ENCODE data around the gene BMERB1.
"Not testable (repeated sequence)": the region's sequence is repeated elsewhere in the genome, so short reads cannot be mapped to it uniquely, and the experiment has no call there.

The BMERB1 gene

DNA sequence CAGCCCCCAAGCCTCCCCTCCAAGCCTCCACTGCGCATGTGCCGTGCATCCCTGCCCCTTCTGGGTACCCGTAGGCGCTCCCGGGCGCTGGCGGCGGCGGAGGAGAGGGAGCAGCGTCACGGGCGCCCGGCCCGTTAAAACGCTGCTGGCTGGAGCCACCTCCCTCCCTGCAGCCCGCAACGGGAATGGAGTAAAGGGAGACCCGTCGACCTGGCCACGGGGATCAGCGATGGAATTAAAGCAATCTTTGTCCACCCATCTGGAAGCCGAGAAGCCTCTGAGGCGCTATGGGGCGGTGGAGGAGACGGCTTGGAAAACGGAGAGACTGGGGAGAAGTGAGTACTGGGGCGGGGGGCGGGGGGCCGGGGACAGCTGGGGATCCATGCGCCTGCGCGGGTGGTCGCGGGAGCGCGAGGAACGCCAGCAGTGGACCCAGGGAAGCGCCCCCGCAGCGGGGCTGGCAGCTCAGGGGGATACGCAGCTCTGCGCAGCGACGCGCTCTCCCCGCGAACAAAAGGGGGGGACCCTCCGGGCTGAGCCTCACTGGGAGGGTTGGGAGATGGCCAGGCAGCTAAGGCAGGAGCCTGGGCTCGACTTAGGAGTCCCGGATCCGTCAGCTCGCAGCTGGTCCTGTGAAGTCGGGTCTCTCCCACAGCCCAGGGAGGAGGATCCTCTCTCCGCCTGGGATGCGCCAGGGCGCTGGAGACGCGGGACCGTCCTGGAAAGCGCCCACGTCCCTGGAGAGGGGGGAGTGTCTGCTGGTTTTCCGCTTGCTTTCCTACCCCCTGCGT, at the start of gene BMERB1:
TSS of gene BMERB1 (plus strand) at position 164 of the 791 bp plus-strand sequence. CDS start at position 230, 66 bp downstream.
- DNase-seq (ENCODE audit: low read depth, low spot score) = peak; percentile 95

DNA sequence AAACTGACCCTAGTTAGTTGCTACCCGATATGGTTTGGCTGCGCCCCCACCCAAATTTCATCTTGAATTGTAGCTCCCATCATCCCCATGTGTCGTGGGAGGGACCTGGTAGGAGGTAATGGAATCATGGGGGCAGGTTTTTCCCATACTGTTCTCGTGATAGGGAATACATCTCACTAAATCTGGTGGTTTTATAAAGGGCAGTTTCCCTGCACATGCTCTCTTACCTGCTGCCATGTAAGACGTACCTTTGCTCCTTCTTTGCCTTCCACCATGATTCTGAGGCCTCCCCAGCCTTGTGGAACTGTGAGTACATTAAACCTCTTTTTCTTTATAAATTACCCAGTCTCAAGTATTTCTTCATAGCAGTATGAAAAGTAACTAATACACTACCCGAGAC, 46.3 kb upstream of the BMERB1 start:
- not testable (repeated sequence) for DNase-seq (ENCODE audit: low read depth, low spot score)

DNA sequence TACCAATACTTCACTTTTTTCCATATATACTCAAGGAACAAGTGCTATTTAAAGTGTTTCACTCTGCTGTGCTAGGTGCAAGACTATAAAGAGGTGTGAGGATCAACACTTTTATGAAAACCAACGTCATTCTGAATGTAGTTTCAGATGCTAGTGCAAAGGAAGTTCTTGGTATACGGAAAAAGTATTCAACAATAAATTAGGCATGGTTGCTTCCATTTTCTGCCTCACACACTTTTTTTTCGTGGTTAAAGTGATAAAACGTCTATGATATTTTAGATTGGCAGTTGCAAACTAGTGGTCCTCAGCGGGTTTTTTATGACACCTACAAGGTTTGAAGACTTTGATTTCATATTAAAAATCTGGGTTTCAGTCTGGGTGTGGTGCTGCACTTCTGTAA, 44.5 kb upstream of the BMERB1 start:
- DNase-seq (ENCODE audit: low read depth, low spot score) = not testable (repeated sequence)

DNA sequence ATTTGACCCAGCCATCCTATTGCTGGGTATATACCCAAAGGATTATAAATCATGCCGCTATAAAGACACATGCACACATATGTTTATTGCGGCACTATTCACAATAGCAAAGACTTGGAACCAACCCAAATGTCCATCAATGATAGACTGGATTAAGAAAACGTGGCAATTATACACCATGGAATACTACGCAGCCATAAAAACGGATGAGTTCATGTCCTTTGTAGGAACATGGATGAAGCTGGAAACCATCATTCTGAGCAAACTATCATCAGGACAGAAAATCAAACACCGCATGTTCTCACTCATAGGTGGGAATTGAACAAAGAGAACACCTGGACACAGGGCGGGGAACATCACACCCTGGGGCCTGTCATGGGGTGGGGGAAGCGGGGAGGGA, 41.4 kb upstream of the BMERB1 start:
- not testable (repeated sequence) for DNase-seq (ENCODE audit: low read depth, low spot score)

- DNase-seq (ENCODE audit: low read depth, low spot score) = peak; percentile 47
Measured at GRCh38 chr16:15395631-15396508, 38.5 kb upstream of the BMERB1 start, which contains the start of gene MPV17L. Gene MPV17L (plus strand): TSS chr16:15395754. CDS start chr16:15395898, 144 bp downstream.

- DNase-seq (ENCODE audit: low read depth, low spot score) = not testable (repeated sequence)
Measured at GRCh38 chr16:15396509-15396829, 37.9 kb upstream of the BMERB1 start.

GRCh38 chr16:15396948-15397594, 37.3 kb upstream of the BMERB1 start:
- no peak for DNase-seq (ENCODE audit: low read depth, low spot score)

DNA sequence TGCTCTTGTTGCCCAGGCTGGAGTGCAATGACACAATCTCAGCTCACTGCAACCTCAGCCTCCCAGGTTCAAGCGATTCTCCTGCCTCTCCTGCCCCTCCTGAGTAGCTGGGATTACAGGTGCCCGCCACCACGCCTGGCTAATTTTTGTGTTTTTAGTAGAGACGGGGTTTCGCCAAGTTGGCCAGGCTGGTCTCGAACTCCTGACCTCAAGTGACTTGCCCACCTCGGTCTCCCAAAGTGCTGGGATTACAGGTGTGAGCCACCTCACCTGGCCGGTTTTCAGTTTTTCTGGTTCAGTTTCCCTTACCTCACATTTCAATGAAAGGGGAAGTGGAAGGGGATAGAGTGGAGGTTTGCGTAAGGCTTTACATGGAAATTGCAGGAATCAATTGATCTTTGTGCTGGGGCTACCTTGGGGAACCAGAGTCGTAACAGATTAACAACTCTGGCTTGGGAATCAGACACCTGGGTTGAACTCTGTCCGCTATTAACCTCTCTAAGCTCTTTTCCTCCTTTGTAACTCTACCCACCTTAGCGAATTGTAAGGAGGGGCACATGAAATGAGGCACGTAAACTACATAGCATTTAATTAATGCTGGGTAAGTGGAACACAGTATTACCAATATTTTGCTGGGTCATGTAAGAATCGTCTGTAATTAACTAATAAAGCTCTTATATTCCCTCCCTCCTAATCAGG, 35.6 kb upstream of the BMERB1 start:
- no peak for DNase-seq (ENCODE audit: low read depth, low spot score)

GRCh38 chr16:15399317-15399716, 35.1 kb upstream of the BMERB1 start:
- no peak for DNase-seq (ENCODE audit: low read depth, low spot score)

DNA sequence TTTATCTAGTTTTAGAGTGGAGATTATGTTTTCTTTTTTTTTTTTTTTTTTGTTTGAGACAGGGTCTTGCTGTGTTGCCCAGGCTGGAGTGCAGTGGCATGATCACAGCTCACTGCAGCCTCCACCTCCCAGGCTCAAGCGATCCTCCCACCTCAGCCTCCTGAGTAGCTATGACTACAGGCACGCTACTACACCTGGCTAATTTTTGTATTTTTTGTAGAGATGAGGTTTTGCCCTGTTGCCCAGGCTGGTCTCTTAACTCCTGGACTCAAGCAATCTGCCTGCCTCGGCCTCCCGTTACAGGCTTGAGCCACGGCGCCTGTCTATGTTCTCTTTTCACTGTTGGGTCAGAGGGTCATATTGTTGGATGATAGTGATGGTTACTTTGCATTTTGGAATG, 34.1 kb upstream of the BMERB1 start:
- not testable (repeated sequence) for DNase-seq (ENCODE audit: low read depth, low spot score)

- no peak for DNase-seq (ENCODE audit: low read depth, low spot score)
Measured at GRCh38 chr16:15401972-15402371, 32.4 kb upstream of the BMERB1 start.

GRCh38 chr16:15403392-15403995, 30.9 kb upstream of the BMERB1 start:
- DNase-seq (ENCODE audit: low read depth, low spot score) = peak; percentile 18

- not testable (repeated sequence) for DNase-seq (ENCODE audit: low read depth, low spot score)
Measured at GRCh38 chr16:15404091-15404490, 30.3 kb upstream of the BMERB1 start.

DNA sequence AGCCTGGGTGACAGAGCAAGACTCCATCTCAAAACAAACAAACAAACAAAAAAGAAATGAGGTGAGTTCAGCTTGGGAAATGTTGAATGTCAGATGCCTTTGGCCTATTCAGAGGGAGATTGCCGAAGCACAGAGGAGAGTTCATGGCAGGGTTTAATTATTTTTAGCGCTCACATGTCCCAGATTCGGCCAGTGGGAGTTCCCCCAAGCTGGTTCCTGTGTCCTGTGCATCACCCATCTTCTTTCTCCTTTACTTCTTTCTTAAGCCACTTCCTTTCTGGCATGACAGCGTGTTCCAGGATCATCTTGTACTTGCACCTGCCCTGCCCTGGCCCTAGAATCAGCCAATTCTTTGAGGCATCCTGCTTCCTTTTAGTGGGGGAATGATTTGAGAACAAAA, 29.6 kb upstream of the BMERB1 start:
- DNase-seq (ENCODE audit: low read depth, low spot score) = no peak

DNA sequence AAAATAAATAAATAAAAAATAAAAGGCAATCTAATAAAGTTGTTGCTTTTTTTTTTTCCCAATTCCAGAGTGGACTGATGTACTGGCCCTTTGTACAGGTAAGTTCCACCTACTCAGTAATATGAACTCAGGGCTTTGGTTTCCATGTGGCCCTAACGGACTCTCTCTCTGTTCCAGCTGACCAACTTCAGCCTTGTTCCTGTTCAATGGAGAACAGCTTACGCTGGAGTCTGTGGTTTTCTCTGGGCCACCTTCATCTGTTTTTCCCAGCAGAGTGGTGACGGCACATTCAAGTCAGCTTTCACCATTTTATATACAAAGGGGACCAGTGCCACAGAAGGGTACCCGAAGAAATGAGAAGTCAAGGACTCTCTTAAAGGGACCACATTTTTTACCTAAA, 26.6 kb upstream of the BMERB1 start:
- DNase-seq (ENCODE audit: low read depth, low spot score) = not testable (repeated sequence)

DNA sequence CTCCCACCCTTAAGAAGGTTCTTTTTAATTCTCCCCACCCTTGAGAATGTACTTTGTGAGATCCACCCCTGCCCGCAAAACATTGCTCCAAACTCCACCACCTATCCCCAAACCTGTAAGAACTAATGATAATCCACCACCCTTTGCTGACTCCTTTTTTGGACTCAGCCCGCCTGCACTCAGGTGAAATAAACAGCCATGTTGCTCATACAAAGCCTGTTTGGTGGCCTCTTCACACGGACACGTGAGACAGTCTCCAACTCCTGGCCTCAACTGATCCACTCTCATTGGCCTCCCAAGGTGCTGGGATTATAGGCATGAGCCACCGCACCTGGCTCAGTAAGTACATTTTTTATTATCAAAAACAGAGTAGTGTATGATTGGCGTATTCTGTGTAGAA, 24.9 kb upstream of the BMERB1 start:
- DNase-seq (ENCODE audit: low read depth, low spot score) = not testable (repeated sequence)

- DNase-seq (ENCODE audit: low read depth, low spot score) = peak; percentile 10
Measured at GRCh38 chr16:15415511-15415985, 18.8 kb upstream of the BMERB1 start.

- DNase-seq (ENCODE audit: low read depth, low spot score) = no peak
Measured at GRCh38 chr16:15417197-15417596, 17.2 kb upstream of the BMERB1 start.

DNA sequence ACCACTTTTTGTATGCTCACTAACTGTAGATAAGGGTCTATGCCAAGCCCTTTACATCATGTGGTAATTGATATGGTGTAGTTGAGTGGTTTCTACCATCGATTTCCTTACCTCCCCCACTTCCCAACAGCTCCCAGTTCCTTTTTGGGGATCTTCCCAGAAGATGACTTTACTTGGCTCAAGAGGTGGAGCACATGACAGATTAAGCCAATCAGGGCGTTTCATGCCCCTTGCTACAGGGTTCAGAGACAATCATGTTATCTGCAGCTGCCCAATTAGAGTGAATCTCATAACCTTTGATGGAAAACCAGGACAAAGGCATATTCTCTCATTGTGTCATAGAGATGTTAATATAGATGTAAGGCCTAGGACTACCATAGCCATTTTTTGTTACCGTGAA, 16.2 kb upstream of the BMERB1 start:
- no peak for DNase-seq (ENCODE audit: low read depth, low spot score)

- DNase-seq (ENCODE audit: low read depth, low spot score) = not testable (repeated sequence)
Measured at GRCh38 chr16:15421696-15422095, 12.7 kb upstream of the BMERB1 start.

DNA sequence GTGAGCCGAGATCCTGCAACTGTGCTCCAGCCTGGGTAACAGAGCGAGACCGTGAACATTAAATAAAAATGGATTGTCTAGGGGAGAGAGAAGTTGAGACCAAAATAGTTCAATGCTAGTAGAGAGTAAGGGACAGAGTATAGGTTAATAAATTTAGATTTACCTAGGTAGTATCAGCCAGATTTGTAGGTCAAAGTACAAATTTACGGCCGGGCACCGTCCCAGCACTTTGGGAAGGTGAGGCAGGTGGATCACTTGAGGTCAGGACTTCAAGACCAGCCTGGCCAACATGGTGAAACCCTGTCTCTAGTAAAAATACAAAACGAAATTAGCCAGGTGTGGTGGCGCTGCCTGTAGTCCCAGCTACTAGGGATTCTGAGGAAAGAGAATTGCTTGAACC, 12.2 kb upstream of the BMERB1 start:
- no peak for DNase-seq (ENCODE audit: low read depth, low spot score)

Data from astrocyte of the hippocampus (primary cell).